Calu3 (cell line): ENCODE data around the gene TSC2. TPM values are rescaled to one million over a fixed set of nuclear protein-coding genes. Genes with fewer than 3 reads are reported as not detected.
A peak's percentile ranks its signal among the peaks of the same experiment; 100 is the strongest.

ENCODE experiments used
- BruUV-seq: library from RNA; stranded (reverse); fragments of 400-500 nt; replicated peaks from 2 replicates; lab custom pipeline; 2021; lab: Mats Ljungman, UMichigan
- CTCF ChIA-PET: fragments of 300-600 bp; sonication (Branson Sonifier 250); formaldehyde crosslinking; loops from one replicate; lab custom pipeline; 2022; ENCODE audit warnings: antibody characterized with exemption; lab: Charles Lee
- DNase-seq: peaks from one replicate; pipeline ENCODE4 v3.0.0; 2022
- H3K27ac Mint-ChIP-seq: one replicate; pipeline ENCODE4 v1.8.0; 2022; ENCODE audit warnings: mixed read lengths; ENCODE audit not compliant: unreplicated experiment
- H3K27me3 Mint-ChIP-seq: one replicate; pipeline ENCODE4 v1.8.0; 2022; ENCODE audit warnings: mixed read lengths; ENCODE audit not compliant: unreplicated experiment
- H3K36me3 Mint-ChIP-seq: one replicate; pipeline ENCODE4 v1.8.0; 2022; ENCODE audit warnings: mild to moderate bottlenecking, moderate library complexity, mixed read lengths; ENCODE audit not compliant: insufficient read depth, unreplicated experiment
- H3K4me1 Mint-ChIP-seq: one replicate; pipeline ENCODE4 v1.8.0; 2022; ENCODE audit warnings: mild to moderate bottlenecking, low read depth, mixed read lengths; ENCODE audit not compliant: unreplicated experiment
- H3K4me3 Mint-ChIP-seq: one replicate; pipeline ENCODE4 v1.8.0; 2022; ENCODE audit warnings: mild to moderate bottlenecking, low read depth, moderate library complexity, mixed read lengths; ENCODE audit not compliant: unreplicated experiment
- H3K9me3 Mint-ChIP-seq: one replicate; pipeline ENCODE4 v1.8.0; 2022; ENCODE audit warnings: low read depth, mixed read lengths; ENCODE audit not compliant: unreplicated experiment
- CTCF ChIP-seq: fragments of 200-600 bp; IDR thresholded peaks from one replicate; pipeline ENCODE4 v1.8.0; 2022; ENCODE audit warnings: antibody characterized with exemption; ENCODE audit not compliant: unreplicated experiment
- intact Hi-C: fragments of 100-400 bp; cut with micrococcal nuclease; formaldehyde crosslinking; loops from one replicate; pipeline ENCODE4 v1.10.0; 2022; ENCODE audit not compliant: unreplicated experiment
- total RNA-seq: library from RNA; stranded (reverse); gene quantifications from 2 replicates; pipeline ENCODE4 v1.2.3, GENCODE V29; 2022

Gene TSC2
- total RNA-seq, 1 experiment from 2014 or later = 170 TPM

GRCh38 chr16:2092256-2092620, 44.5 kb downstream of the TSC2 start:
- Mint-ChIP-seq H3K27me3 (no peaks in the 10 kb centered on the region), H3K9me3 (no peaks in the 10 kb centered on the region), H3K4me1 (no peaks in the 10 kb centered on the region), H3K36me3 (peaks cover 67% of the 10 kb centered on the region), H3K4me3 (peak overlapping the region; percentile 30), H3K27ac (no peak overlapping the region)
- intact Hi-C loops = no loop called here
- no TSS peak for BruUV-seq
- CTCF ChIA-PET = no interaction called here
- no peak for TF ChIP-seq CTCF
- peak; percentile 21 for DNase-seq

GRCh38 chr16:2092866-2093265, 45.1 kb downstream of the TSC2 start:
- peak; percentile 18 for TF ChIP-seq CTCF
- Mint-ChIP-seq H3K4me3 (no peak overlapping the region), H3K27me3 (no peaks in the 10 kb centered on the region), H3K9me3 (no peaks in the 10 kb centered on the region), H3K36me3 (peaks cover 61% of the 10 kb centered on the region), H3K4me1 (no peaks in the 10 kb centered on the region), H3K27ac (no peak overlapping the region)
- BruUV-seq = no TSS peak
- intact Hi-C loops = no loop called here
- DNase-seq = no peak
- CTCF ChIA-PET = interaction anchor here (0.8 kb wide), 1 partner anchor 44 kb away, joined by 3 read pairs; no protein-coding TSS in a partner anchor

GRCh38 chr16:2093793-2094192, 46.0 kb downstream of the TSC2 start:
- no peak for DNase-seq
- Mint-ChIP-seq H3K4me3 (no peak overlapping the region), H3K27me3 (no peaks in the 10 kb centered on the region), H3K4me1 (no peaks in the 10 kb centered on the region), H3K27ac (no peak overlapping the region), H3K36me3 (peaks cover 51% of the 10 kb centered on the region), H3K9me3 (no peaks in the 10 kb centered on the region)
- intact Hi-C loops = no loop called here
- no TSS peak for BruUV-seq
- CTCF ChIA-PET = no interaction called here
- TF ChIP-seq CTCF = no peak

GRCh38 chr16:2095315-2095853, 47.6 kb downstream of the TSC2 start:
- H3K36me3 Mint-ChIP-seq = peaks cover 42% of the 10 kb centered on the region
- CTCF ChIA-PET = interaction anchor here (0.6 kb wide), 1 partner anchor 37 kb away, joined by 5 read pairs; no protein-coding TSS in a partner anchor
- TF ChIP-seq CTCF = no peak
- no peaks in the 10 kb centered on the region for H3K4me1 Mint-ChIP-seq
- H3K4me3 Mint-ChIP-seq = no peak overlapping the region
- H3K27ac Mint-ChIP-seq = no peak overlapping the region
- no peak for DNase-seq
- no peaks in the 10 kb centered on the region for H3K27me3 Mint-ChIP-seq
- intact Hi-C loops = no loop called here
- no peaks in the 10 kb centered on the region for H3K9me3 Mint-ChIP-seq
- no TSS peak for BruUV-seq
